ENCODE results near the gene RASGEF1B.

- TF ChIP-seq EP300 (IDR thresholded peaks at IDR 0.05) (no peak), CTCF (IDR thresholded peaks at IDR 0.05) (no peak), POLR2AphosphoS5 (IDR thresholded peaks at IDR 0.05) (no peak), POLR2A (IDR thresholded peaks at IDR 0.05) (no peak)
These were observed 47.2 kb upstream of the RASGEF1B start for GRCh38 chr4:81518762-81519426.

Data from gastroesophageal sphincter (tissue), 3 donors.